Measurements from ENCODE around the gene ZNF554. TPM values are rescaled to one million over a fixed set of nuclear protein-coding genes. Genes with fewer than 3 reads are reported as not detected.

ZNF554 gene
- total and polyA plus RNA-seq, 4 experiments from 2014 or later: 0.72 to 10.5 (median 7.1) TPM

- Histone ChIP-seq H3K27me3 (ENCODE audit: insufficient read depth, low read length) (no peaks in the 10 kb centered on the region), H3K9me3 (ENCODE audit: control insufficient read depth in 1 of 2, low read length in 2 of 2) (peaks cover 5 to 8% of the 10 kb centered on the region in 2 donors), H3K27ac (ENCODE audit: low read depth, low read length) (no peak overlapping the region), H3K4me1 (ENCODE audit: insufficient read depth, low read length) (no peaks in the 10 kb centered on the region), H3K36me3 (ENCODE audit: insufficient read depth, low read length) (no peaks in the 10 kb centered on the region), H3K4me3 (ENCODE audit: low read length in 2 of 2) (no peak overlapping the region)
- no peak overlapping the region for H3K27ac Mint-ChIP-seq
- peaks cover 0 to 40% (median 21%) of the 10 kb centered on the region in 8 donors for H3K9me3 Mint-ChIP-seq
- CTCF ChIA-PET (ENCODE audit: partially characterized antibody): interaction anchor here (0.8 kb wide), 1 partner anchor 10 kb away, joined by 3 read pairs; no protein-coding TSS in a partner anchor
- no peak overlapping the region for H3K4me3 Mint-ChIP-seq
- POLR2A ChIA-PET (ENCODE audit: partially characterized antibody): no interaction called here
- no peaks in the 10 kb centered on the region for H3K27me3 Mint-ChIP-seq
- intact Hi-C loops (cut with micrococcal nuclease): no loop called here
- no peaks in the 10 kb centered on the region for H3K4me1 Mint-ChIP-seq
- DNase-seq: no peak
- no peaks in the 10 kb centered on the region for H3K36me3 Mint-ChIP-seq
Measured at GRCh38 chr19:2877398-2878331, 58.0 kb downstream of the ZNF554 start.

GRCh38 chr19:2883686-2884439 lies 64.2 kb downstream of the ZNF554 start:
- Histone ChIP-seq H3K36me3 (ENCODE audit: insufficient read depth, low read length) (no peaks in the 10 kb centered on the region), H3K27me3 (ENCODE audit: insufficient read depth, low read length) (no peaks in the 10 kb centered on the region), H3K27ac (ENCODE audit: low read depth, low read length) (no peak overlapping the region), H3K9me3 (ENCODE audit: control insufficient read depth in 1 of 2, low read length in 2 of 2) (no peaks in the 10 kb centered on the region), H3K4me1 (ENCODE audit: insufficient read depth, low read length) (peaks cover 4% of the 10 kb centered on the region), H3K4me3 (ENCODE audit: low read length in 2 of 2) (no peak overlapping the region)
- POLR2A ChIA-PET (ENCODE audit: partially characterized antibody): no interaction called here
- Mint-ChIP-seq H3K4me1 (peaks cover 5 to 14% (median 8%) of the 10 kb centered on the region in 4 donors), H3K4me3 (no peak overlapping the region), H3K27ac (no peak overlapping the region), H3K36me3 (no peaks in the 10 kb centered on the region), H3K9me3 (peaks cover 0 to 13% (median 4%) of the 10 kb centered on the region in 8 donors), H3K27me3 (peaks cover 0 to 7% of the 10 kb centered on the region in 2 donors)
- DNase-seq: no peak
- CTCF ChIA-PET (ENCODE audit: partially characterized antibody): interaction anchor here (1.0 kb wide), 1 partner anchor 67 kb away, joined by 5 read pairs; no protein-coding TSS in a partner anchor
- intact Hi-C loops (cut with micrococcal nuclease): no loop called here

- intact Hi-C loops (cut with micrococcal nuclease): loop anchor here (2.0 kb wide), 1 partner anchor 65 kb away; no protein-coding TSS in a partner anchor
Measured at GRCh38 chr19:2885736-2886135, 66.1 kb downstream of the ZNF554 start.

More at GRCh38 chr19:2885736-2886135, 66.1 kb downstream of the ZNF554 start:
- Mint-ChIP-seq H3K4me3 (no peak overlapping the region), H3K4me1 (peaks cover 5 to 17% (median 9%) of the 10 kb centered on the region in 4 donors), H3K27ac (no peak overlapping the region), H3K9me3 (peaks cover 0 to 2% (median 0%) of the 10 kb centered on the region in 8 donors), H3K36me3 (no peaks in the 10 kb centered on the region), H3K27me3 (peaks cover 0 to 7% of the 10 kb centered on the region in 2 donors)
- no peak for DNase-seq
- ChIA-PET CTCF (ENCODE audit: partially characterized antibody) (interaction anchor here (0.9 kb wide), 1 partner anchor 218 kb away, joined by 3 read pairs; no protein-coding TSS in a partner anchor), POLR2A (ENCODE audit: partially characterized antibody) (no interaction called here)
- H3K27ac ChIP-seq (ENCODE audit: low read depth, low read length): no peak overlapping the region
- H3K4me1 ChIP-seq (ENCODE audit: insufficient read depth, low read length): peaks cover 4% of the 10 kb centered on the region
- no peaks in the 10 kb centered on the region for H3K9me3 ChIP-seq (ENCODE audit: control insufficient read depth in 1 of 2, low read length in 2 of 2)
- no peak overlapping the region for H3K4me3 ChIP-seq (ENCODE audit: low read length in 2 of 2)
- H3K36me3 ChIP-seq (ENCODE audit: insufficient read depth, low read length): no peaks in the 10 kb centered on the region
- no peaks in the 10 kb centered on the region for H3K27me3 ChIP-seq (ENCODE audit: insufficient read depth, low read length)

Other genes with a start within 250 kb of the ZNF554 start
- gene GNG7, start 117.2 kb upstream of the ZNF554 start, total RNA-seq: 1 to 10 TPM; 4.1 to 4.2 TPM
- 1 to 10 TPM; 1.9 to 2.2 TPM for gene GNG7, start 117.2 kb upstream of the ZNF554 start, polyA plus RNA-seq
- not detected for gene DIRAS1, start 98.5 kb upstream of the ZNF554 start, total RNA-seq
- not detected for gene DIRAS1, start 98.5 kb upstream of the ZNF554 start, polyA plus RNA-seq
- 10 to 100 TPM; 18.2 to 19.1 TPM for gene SLC39A3, start 79.9 kb upstream of the ZNF554 start, total RNA-seq
- gene SLC39A3, start 79.9 kb upstream of the ZNF554 start, polyA plus RNA-seq: 10 to 100 TPM; 28.8 to 41.7 TPM
- gene SGTA, start 36.6 kb upstream of the ZNF554 start, total RNA-seq: 10 to 100 TPM; 37.0 to 37.8 TPM
- gene SGTA, start 36.6 kb upstream of the ZNF554 start, polyA plus RNA-seq: 10 to 100 TPM; 27.7 to 34.9 TPM
- 10 to 100 TPM; 25.4 to 26.1 TPM for gene THOP1, start 34.4 kb upstream of the ZNF554 start, total RNA-seq
- 10 to 100 TPM; 21.6 to 31.9 TPM for gene THOP1, start 34.4 kb upstream of the ZNF554 start, polyA plus RNA-seq
- 10 to 100 TPM; 11.0 to 11.5 TPM for gene ZNF555, start 21.6 kb downstream of the ZNF554 start, total RNA-seq
- gene ZNF555, start 21.6 kb downstream of the ZNF554 start, polyA plus RNA-seq: 1 to 10 TPM; 2.2 to 5.1 TPM
- gene ZNF556, start 47.5 kb downstream of the ZNF554 start, total RNA-seq: not detected
- gene ZNF556, start 47.5 kb downstream of the ZNF554 start, polyA plus RNA-seq: not detected
- 1 to 10 TPM; 4.2 to 4.7 TPM for gene ZNF57, start 81.1 kb downstream of the ZNF554 start, total RNA-seq
- gene ZNF57, start 81.1 kb downstream of the ZNF554 start, polyA plus RNA-seq: 1 to 10 TPM; 2.1 to 4.1 TPM
- gene ZNF77, start 125.1 kb downstream of the ZNF554 start, total RNA-seq: 1 to 10 TPM; 5.8 to 6.4 TPM
- gene ZNF77, start 125.1 kb downstream of the ZNF554 start, polyA plus RNA-seq: 1 to 10 TPM in 1 of 2 donors, under 1 TPM in 1; 0.21 to 2.4 TPM
- not detected for gene TLE6, start 157.7 kb downstream of the ZNF554 start, total RNA-seq
- gene TLE6, start 157.7 kb downstream of the ZNF554 start, polyA plus RNA-seq: not detected
- gene TLE2, start 209.4 kb downstream of the ZNF554 start, total RNA-seq: 10 to 100 TPM; 20.9 to 23.1 TPM
- gene TLE2, start 209.4 kb downstream of the ZNF554 start, polyA plus RNA-seq: 1 to 10 TPM; 5.5 to 7.0 TPM
- gene TLE5, start 242.6 kb downstream of the ZNF554 start, total RNA-seq: 100 to 1,000 TPM; 876 to 900 TPM
- gene TLE5, start 242.6 kb downstream of the ZNF554 start, polyA plus RNA-seq: 100 to 1,000 TPM; 572 to 943 TPM

Data from CD4-positive, alpha-beta memory T cell (primary cell).